ENCODE results near the gene SLC5A6.

Gene SLC5A6

DNA sequence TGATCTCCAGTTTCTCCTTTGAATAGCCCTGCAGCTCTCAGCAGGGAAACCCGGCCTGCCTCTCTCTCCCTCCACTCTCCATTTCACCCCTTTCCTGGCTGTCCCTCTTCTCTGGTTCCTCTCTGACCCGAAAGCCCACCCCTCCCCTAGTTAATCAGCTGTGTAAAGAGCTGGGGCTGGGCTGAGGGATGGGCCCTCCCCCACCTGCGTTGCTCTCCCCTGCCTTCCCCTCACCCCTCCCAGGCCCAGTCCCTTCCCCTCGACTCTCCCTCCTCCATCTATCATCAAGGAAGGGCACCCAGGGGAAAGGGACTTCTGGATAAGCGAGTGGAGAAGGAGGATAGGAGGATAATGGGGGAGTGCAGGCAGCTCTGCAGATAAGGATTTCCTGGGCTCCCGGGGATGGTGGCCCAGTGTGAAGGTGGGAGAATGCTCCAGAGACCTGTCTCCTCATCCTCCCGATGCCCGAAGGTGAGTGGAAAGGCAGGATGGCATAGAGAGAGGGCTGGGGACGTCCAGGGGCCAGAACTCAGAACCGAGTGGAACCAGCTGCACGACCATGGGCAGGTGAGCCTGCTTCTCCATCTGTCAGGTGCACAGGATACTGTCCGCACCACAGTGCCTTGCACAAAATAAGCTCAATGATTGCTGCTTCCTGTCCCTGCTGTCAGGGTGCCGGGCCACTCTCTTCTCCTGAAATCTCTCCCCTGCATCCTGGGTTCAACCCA, 38.7 kb upstream of the SLC5A6 start:
- Histone ChIP-seq H2BK12ac (ENCODE audit: low read length) (no peak overlapping the region), H2AFZ (ENCODE audit: low read length) (peak overlapping the region; percentile 93), H2AK5ac (ENCODE audit: low read depth, low read length) (no peak overlapping the region), H3K9ac (ENCODE audit: low read depth, low read length, poor library complexity) (no peak overlapping the region), H3K4ac (ENCODE audit: low read length) (no peak overlapping the region), H3K4me1 (ENCODE audit: control insufficient read depth in 2 of 2, insufficient read depth in 1 of 2, low read depth in 1 of 2, low read length in 2 of 2) (peaks cover 8 to 10% of the 10 kb centered on the region in 2 donors), H3K14ac (ENCODE audit: low read length) (no peak overlapping the region), H2BK5ac (ENCODE audit: low read length) (no peak overlapping the region), H4K8ac (ENCODE audit: low read depth, low read length) (no peak overlapping the region), H2BK120ac (ENCODE audit: low read depth, low read length) (peak overlapping the region; percentile 55), H3K4me2 (ENCODE audit: insufficient read depth, low read length, poor library complexity, severe bottlenecking) (peak overlapping the region; percentile 64), H3K79me1 (ENCODE audit: low read depth, low read length) (no peaks in the 10 kb centered on the region), H3K23ac (ENCODE audit: low read depth, low read length, poor library complexity) (peak overlapping the region; percentile 68), H3K4me3 (ENCODE audit: low read length in 2 of 2) (peak overlapping the region in 1 of 2 donors; percentile 31), H3K9me3 (replicated peaks in 1 of 2; ENCODE audit: control insufficient read depth in 2 of 2, insufficient read depth in 1 of 2, low read depth in 1 of 2, low read length in 2 of 2) (no peaks in the 10 kb centered on the region), H4K91ac (ENCODE audit: low read depth, low read length, poor library complexity) (no peak overlapping the region), H3K36me3 (replicated peaks in 1 of 2; ENCODE audit: control insufficient read depth in 2 of 2, insufficient read depth in 2 of 2, low read length in 2 of 2) (no peaks in the 10 kb centered on the region), H3K27me3 (ENCODE audit: control insufficient read depth in 3 of 3, insufficient read depth in 3 of 3, low read depth in 1 of 3, low read length in 3 of 3) (peaks cover 0 to 40% (median 5%) of the 10 kb centered on the region in 3 experiments), H3K27ac (replicated peaks; ENCODE audit: low read length) (no peak overlapping the region), H3K18ac (ENCODE audit: low read length) (peak overlapping the region; percentile 50), H2BK15ac (ENCODE audit: low read length) (no peak overlapping the region)
- no CpG with 5 or more reads among the region's 13 CpGs for WGBS, 2 donors (ENCODE audit: extremely low coverage in 2 of 2, insufficient read length in 2 of 2, insufficient replicate concordance in 1 of 2)
- no peak for DNase-seq (ENCODE audit: low spot score)

DNA sequence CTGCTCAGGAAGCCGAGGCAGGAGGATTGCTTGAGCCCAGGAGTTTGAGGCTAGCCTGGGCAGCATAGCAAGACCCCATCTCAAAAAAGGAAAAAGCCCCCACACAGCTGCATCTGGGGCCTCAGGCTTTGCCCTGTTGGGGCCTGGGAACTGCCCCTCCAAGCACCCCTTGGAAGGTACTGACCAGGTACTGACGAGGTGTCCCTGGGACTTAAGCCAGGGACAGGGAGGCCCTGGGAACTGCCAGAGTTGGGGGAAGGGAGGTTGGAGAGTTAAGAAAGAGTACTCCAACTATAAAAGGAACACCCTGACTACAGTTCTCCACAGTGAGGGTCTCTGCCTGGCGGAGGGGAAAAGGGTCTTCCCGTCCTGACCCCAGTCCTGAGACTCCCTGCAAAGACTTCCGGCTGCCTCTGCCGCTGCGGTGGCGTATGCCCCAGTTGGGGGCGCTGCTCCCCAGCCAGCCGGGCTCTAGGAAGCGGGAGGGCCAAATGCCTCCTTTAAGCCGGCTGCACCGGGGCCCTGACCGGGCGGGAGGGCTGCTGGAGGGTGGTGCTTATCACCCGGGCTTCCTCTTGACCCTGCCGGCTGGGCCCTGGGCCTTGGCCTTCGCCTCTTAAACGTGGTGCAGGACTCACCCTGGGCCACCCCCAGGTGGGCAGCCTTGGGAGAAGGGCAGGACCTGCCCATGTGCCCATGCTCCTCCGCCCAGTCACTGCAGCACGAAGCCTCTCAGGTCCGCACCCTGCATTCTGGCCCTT, 38.0 kb upstream of the SLC5A6 start:
- Histone ChIP-seq H2AK5ac (ENCODE audit: low read depth, low read length) (no peak overlapping the region), H3K23ac (ENCODE audit: low read depth, low read length, poor library complexity) (peak overlapping the region; percentile 81), H3K4me3 (ENCODE audit: low read length in 2 of 2) (peak overlapping the region in 1 of 2 donors; percentile 31), H2AFZ (ENCODE audit: low read length) (peak overlapping the region; percentile 93), H3K4me2 (ENCODE audit: insufficient read depth, low read length, poor library complexity, severe bottlenecking) (peak overlapping the region; percentile 64), H2BK5ac (ENCODE audit: low read length) (no peak overlapping the region), H2BK120ac (ENCODE audit: low read depth, low read length) (no peak overlapping the region), H3K27me3 (ENCODE audit: control insufficient read depth in 3 of 3, insufficient read depth in 3 of 3, low read depth in 1 of 3, low read length in 3 of 3) (peaks cover 0 to 33% (median 5%) of the 10 kb centered on the region in 3 experiments), H3K9me3 (replicated peaks in 1 of 2; ENCODE audit: control insufficient read depth in 2 of 2, insufficient read depth in 1 of 2, low read depth in 1 of 2, low read length in 2 of 2) (no peaks in the 10 kb centered on the region), H3K18ac (ENCODE audit: low read length) (peak overlapping the region; percentile 50), H3K36me3 (replicated peaks in 1 of 2; ENCODE audit: control insufficient read depth in 2 of 2, insufficient read depth in 2 of 2, low read length in 2 of 2) (peaks cover 0 to 3% of the 10 kb centered on the region in 2 donors), H3K79me1 (ENCODE audit: low read depth, low read length) (no peaks in the 10 kb centered on the region), H3K4ac (ENCODE audit: low read length) (no peak overlapping the region), H3K9ac (ENCODE audit: low read depth, low read length, poor library complexity) (no peak overlapping the region), H3K14ac (ENCODE audit: low read length) (no peak overlapping the region), H3K4me1 (ENCODE audit: control insufficient read depth in 2 of 2, insufficient read depth in 1 of 2, low read depth in 1 of 2, low read length in 2 of 2) (peaks cover 8 to 10% of the 10 kb centered on the region in 2 donors), H2BK15ac (ENCODE audit: low read length) (no peak overlapping the region), H4K91ac (ENCODE audit: low read depth, low read length, poor library complexity) (no peak overlapping the region), H3K27ac (replicated peaks; ENCODE audit: low read length) (no peak overlapping the region), H4K8ac (ENCODE audit: low read depth, low read length) (no peak overlapping the region), H2BK12ac (ENCODE audit: low read length) (no peak overlapping the region)
- DNase-seq (ENCODE audit: low spot score) = peak; percentile 66
- no CpG with 5 or more reads among the region's 22 CpGs for WGBS, 2 donors (ENCODE audit: extremely low coverage in 2 of 2, insufficient read length in 2 of 2, insufficient replicate concordance in 1 of 2)

DNA sequence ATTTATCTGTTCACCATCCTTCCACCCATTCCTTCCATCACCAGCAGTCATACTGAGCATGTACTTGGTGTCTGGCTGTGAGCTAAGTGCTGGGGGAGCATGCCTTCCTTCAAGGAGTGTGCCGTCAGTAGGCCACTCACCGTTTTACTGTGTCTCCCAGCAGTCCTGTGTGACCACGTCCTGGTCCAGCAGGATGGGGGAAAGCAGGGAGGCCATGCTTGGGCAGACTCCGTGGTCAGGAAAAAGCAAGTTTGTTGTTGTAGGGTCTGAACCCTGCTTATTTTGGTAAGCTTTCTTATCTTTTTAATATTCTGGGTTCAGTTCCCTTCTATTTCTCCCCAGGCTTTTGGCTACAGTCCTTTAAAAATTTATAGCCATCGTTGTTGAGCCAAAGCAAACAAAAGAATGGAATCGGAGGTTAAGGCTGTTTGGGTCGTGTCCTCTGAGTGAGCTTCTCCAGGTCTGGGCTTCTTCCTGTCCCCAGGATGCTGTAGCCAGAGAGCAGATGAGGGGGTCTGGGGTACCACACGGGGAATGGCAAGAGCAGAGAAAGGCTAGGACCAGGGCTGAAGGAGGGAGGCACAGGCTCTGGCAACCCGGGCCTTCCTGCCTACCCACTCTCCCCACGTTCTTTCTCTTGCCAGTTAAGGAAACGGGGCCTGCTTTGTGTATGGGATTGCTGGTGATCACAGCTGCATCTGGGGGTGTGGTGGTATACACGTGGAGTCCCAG, 37.3 kb upstream of the SLC5A6 start:
- WGBS, 2 donors (ENCODE audit: extremely low coverage in 2 of 2, insufficient read length in 2 of 2, insufficient replicate concordance in 1 of 2) = no CpG with 5 or more reads among the region's 12 CpGs

More for the DNA sequence above, 37.3 kb upstream of the SLC5A6 start:
- Histone ChIP-seq H3K14ac (ENCODE audit: low read length) (no peak overlapping the region), H2BK5ac (ENCODE audit: low read length) (no peak overlapping the region), H2BK12ac (ENCODE audit: low read length) (no peak overlapping the region), H3K27ac (replicated peaks; ENCODE audit: low read length) (no peak overlapping the region), H3K36me3 (replicated peaks in 1 of 2; ENCODE audit: control insufficient read depth in 2 of 2, insufficient read depth in 2 of 2, low read length in 2 of 2) (peaks cover 3 to 11% of the 10 kb centered on the region in 2 donors), H2AFZ (ENCODE audit: low read length) (peak overlapping the region; percentile 93), H2BK120ac (ENCODE audit: low read depth, low read length) (no peak overlapping the region), H4K8ac (ENCODE audit: low read depth, low read length) (no peak overlapping the region), H3K79me1 (ENCODE audit: low read depth, low read length) (no peaks in the 10 kb centered on the region), H3K18ac (ENCODE audit: low read length) (no peak overlapping the region), H3K4me3 (ENCODE audit: low read length in 2 of 2) (no peak overlapping the region), H3K23ac (ENCODE audit: low read depth, low read length, poor library complexity) (no peak overlapping the region), H2AK5ac (ENCODE audit: low read depth, low read length) (no peak overlapping the region), H3K4ac (ENCODE audit: low read length) (no peak overlapping the region), H3K27me3 (ENCODE audit: control insufficient read depth in 3 of 3, insufficient read depth in 3 of 3, low read depth in 1 of 3, low read length in 3 of 3) (peaks cover 0 to 25% (median 5%) of the 10 kb centered on the region in 3 experiments), H3K9ac (ENCODE audit: low read depth, low read length, poor library complexity) (no peak overlapping the region), H3K9me3 (replicated peaks in 1 of 2; ENCODE audit: control insufficient read depth in 2 of 2, insufficient read depth in 1 of 2, low read depth in 1 of 2, low read length in 2 of 2) (no peaks in the 10 kb centered on the region), H2BK15ac (ENCODE audit: low read length) (no peak overlapping the region), H3K4me1 (ENCODE audit: control insufficient read depth in 2 of 2, insufficient read depth in 1 of 2, low read depth in 1 of 2, low read length in 2 of 2) (peaks cover 7 to 8% of the 10 kb centered on the region in 2 donors), H3K4me2 (ENCODE audit: insufficient read depth, low read length, poor library complexity, severe bottlenecking) (no peak overlapping the region), H4K91ac (ENCODE audit: low read depth, low read length, poor library complexity) (no peak overlapping the region)
- DNase-seq (ENCODE audit: low spot score) = no peak

Measured in neuronal stem cell (in vitro differentiated cells).